Right lung (tissue), 5 donors: ENCODE results near the gene TERT. TPM values are rescaled to one million over a fixed set of nuclear protein-coding genes. Genes with fewer than 3 reads are reported as not detected.
"Not testable (repeated sequence)": the region's sequence is repeated elsewhere in the genome, so short reads cannot be mapped to it uniquely, and the experiment has no call there.

Experiments
- DNase-seq, 2 donors: peaks; one replicate each; pipeline ENCODE4 v3.0.0-alpha.2; 2013
- polyA plus RNA-seq, 5 donors: library from polyadenylated mRNA; unstranded; fragments of 120-200 nt; gene quantifications; one replicate each; pipeline versions ENCODE4 v1.2.1 to v1.2.3, GENCODE V29; 2013; ENCODE audit warnings: inconsistent platforms in 1 of 5, low replicate concordance in 1 of 5; ENCODE audit not compliant: insufficient read length in 5 of 5, insufficient read depth in 1 of 5

Gene TERT
- polyA plus RNA-seq, 5 donors = 0.13 to 0.48 (median 0.31) TPM

GRCh38 chr5:1331861-1332405, 37.1 kb upstream of the TERT start:
- no peak for DNase-seq

- DNase-seq = no peak
Measured at GRCh38 chr5:1330847-1331831, 36.3 kb upstream of the TERT start.

DNA sequence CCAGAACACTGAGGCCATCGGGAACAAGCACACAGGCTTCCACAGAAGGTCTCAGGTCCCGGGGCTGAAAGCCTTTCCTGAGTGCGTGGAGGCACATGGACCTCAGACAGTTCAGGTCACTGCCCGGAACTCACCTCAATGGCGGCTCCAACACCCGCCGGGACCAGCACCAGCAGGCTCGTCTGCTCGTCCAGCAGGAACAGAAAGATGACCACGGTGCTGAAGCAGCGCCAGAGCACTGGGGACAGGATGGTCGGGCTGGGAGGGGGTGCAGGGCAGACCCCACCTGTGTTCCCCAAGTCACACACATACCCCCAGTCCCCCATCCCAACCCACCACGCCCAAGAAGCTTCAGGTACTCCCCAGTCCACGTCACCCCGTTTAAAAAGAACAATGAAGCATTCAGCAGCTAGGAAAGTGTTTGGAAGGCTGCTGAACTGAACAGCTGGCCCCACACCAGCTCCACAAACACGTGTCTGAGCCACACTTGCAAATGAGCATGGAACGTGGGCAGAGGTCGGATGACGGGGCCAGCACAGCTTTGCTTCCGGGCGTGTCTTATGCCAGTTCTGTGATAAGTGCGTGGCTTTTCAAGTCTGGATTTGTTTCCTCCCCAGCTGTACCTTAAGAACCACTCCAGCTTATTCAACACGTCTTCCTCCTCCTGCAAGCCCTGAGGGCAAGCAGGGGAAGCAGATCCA, 35.4 kb upstream of the TERT start:
- DNase-seq = no peak

- DNase-seq = no peak
Measured at GRCh38 chr5:1329111-1329579, 34.3 kb upstream of the TERT start.

DNA sequence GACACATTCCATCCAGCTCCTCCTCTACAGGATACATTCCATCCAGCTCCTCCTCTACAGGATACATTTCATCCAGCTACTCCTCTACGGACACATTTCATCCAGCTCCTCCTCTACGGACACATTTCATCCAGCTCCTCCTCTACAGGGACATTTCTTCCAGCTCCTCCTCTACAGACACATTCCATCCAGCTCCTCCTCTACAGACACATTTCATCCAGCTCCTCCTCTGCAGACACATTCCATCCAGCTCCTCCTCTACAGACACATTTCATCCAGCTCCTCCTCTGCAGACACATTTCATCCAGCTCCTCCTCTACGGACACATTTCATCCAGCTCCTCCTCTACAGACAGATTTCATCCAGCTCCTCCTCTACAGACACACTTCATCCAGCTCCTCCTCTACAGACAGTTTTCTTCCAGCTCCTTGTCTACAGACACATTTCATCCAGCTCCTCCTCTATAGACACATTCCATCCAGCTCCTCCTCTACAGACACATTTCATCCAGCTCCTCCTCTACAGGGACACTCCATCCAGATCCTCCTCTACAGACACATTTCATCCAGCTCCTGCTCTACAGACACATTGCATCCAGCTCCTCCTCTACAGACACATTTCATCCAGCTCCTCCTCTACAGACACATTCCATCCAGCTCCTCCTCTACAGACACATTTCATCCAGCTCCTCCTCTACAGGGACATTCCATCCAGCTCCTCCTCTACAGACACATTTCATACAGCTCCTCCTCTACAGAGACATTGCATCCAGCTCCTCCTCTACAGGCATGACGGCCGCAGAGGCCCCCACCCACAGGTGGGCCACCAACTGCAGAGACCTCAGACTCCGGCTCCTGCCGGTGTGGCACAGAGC, 33.6 kb upstream of the TERT start:
- DNase-seq = not testable (repeated sequence)

DNA sequence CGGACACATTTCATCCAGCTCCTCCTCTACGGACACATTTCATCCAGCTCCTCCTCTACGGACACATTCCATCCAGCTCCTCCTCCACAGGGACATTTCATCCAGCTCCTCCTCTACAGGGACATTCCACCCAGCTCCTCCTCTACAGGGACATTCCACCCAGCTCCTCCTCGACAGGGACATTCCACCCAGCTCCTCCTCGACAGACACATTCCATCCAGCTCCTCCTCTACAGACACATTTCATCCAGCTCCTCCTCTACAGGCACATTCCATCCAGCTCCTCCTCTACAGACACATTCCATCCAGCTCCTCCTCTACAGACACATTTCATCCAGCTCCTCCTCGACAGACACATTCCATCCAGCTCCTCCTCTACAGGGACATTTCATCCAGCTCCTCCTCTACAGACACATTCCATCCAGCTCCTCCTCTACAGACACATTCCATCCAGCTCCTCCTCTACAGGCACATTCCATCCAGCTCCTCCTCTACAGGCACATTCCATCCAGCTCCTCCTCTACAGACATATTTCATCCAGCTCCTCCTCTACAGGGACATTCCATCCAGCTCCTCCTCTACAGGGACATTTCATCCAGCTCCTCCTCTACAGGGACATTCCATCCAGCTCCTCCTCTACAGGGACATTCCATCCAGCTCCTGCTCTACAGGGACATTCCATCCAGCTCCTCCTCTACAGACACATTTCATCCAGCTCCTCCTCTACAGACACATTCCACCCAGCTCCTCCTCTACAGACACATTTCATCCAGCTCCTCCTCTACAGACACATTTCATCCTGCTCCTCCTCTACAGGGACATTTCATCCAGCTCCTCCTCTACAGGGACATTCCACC, 32.3 kb upstream of the TERT start:
- not testable (repeated sequence) for DNase-seq

- not testable (repeated sequence) for DNase-seq
Measured at GRCh38 chr5:1326532-1326875, 31.6 kb upstream of the TERT start.

DNA sequence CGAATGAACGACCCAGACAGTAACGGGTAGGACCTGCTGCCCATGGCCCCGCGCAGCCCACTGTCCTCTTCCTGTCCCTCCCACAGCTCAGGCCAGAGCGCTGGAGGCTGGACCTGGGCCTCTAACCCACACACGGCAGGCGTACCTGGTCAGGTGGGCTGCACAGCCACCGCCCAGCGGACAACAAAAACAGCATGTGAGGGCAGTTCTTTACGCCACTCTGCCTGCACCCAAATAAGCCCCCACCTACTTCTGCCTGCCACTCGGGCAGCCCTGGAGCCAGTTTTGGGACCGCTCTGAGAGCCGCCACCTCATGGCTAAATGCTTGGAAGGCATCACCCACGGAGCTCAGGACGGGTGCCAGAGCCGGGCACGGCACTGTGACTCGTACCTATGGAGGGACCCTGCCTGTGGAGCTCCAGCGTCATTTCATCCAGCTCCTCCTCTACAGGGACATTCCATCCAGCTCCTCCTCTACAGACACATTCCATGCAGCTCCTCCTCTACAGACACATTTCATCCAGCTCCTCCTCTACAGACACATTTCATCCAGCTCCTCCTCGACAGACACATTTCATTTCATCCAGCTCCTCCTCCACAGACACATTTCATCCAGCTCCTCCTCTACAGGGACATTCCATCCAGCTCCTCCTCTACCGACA, 31.1 kb upstream of the TERT start:
- no peak for DNase-seq

DNA sequence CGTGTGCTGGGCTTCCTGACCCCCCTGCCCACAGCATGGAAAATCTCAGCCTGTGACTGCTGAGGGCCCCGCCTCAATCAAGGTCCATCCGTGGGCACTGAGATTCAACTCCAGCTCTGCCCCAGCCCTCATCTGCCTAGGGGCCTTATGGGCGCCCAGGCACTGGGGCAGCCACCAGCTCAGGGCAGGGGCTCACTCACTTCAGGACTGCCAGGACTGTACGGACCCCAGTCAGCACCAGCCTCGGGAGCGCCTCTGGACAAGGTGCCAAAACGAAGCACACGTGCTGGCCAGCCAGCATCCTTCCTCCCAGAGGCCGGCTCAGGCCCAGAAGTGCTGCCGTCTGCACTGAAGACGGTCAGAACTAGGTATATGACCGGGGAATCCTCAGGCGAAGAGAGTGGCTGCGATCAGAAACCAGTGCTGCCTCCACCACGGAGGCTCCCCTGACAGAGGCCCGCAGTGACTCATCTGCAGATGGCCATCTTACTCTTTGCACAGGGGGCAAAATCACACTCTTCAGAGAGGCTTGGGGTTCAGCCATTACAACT, 30.4 kb upstream of the TERT start:
- DNase-seq = no peak

- no peak for DNase-seq
Measured at GRCh38 chr5:1324719-1325190, 29.9 kb upstream of the TERT start.

DNA sequence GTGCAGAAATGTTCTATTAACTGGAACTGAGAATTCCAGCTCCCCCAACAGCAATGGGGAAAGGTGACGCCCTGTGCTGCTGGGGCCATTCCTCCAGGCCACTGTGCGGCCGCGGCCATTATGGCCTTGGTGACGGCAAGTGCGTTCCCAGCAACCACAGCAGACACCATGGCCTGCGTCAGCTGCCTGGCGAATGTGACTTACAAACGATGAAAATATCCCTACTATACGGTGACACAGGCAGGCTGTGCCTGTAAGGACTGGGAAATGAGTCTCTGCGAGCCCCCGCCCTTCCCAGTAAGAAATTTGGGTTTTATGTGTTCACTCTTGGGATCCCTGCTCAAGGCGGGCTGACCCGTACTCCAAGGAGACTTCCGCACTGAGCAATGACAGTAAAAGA, 29.4 kb upstream of the TERT start:
- DNase-seq = no peak

GRCh38 chr5:1323803-1324173, 28.9 kb upstream of the TERT start:
- no peak for DNase-seq

DNA sequence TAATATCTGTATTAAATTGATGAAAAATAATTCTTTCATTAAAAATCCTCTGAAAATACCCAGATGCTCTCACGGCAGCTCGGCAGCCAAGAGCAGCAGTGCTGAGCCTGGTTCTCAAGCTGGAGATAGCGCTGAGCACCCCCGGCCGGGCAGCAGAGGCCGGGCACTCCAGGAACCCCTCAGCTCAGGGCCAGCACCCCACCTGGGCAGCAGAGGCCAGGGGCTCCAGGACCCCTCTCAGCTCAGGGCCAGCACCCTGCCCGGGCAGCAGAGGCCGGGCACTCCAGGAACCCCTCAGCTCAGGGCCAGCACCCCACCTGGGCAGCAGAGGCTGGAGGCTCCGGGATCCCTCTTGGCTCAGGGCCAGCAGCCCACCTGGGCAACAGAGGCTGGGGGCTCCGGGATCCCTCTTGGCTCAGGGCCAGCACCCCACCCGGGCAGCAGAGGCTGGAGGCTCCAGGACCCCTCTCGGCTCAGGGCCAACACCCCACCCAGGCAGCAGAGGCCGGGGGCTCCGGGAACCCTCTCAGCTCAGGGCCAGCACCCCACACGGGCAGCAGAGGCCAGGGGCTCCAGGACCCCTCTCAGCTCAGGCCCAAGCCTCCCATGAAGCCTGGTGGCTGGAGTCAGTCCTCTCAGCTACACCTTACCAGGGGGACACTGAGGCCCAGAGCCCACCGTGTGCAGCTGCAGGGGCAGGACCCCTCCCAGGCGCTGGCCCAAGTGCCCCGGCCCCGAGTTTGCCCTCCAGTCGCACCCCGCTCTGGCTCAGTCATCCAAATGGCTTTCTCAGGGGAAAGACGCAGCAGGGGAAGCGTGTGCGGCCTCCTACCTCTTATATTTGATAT, 28.3 kb upstream of the TERT start:
- DNase-seq = no peak

DNA sequence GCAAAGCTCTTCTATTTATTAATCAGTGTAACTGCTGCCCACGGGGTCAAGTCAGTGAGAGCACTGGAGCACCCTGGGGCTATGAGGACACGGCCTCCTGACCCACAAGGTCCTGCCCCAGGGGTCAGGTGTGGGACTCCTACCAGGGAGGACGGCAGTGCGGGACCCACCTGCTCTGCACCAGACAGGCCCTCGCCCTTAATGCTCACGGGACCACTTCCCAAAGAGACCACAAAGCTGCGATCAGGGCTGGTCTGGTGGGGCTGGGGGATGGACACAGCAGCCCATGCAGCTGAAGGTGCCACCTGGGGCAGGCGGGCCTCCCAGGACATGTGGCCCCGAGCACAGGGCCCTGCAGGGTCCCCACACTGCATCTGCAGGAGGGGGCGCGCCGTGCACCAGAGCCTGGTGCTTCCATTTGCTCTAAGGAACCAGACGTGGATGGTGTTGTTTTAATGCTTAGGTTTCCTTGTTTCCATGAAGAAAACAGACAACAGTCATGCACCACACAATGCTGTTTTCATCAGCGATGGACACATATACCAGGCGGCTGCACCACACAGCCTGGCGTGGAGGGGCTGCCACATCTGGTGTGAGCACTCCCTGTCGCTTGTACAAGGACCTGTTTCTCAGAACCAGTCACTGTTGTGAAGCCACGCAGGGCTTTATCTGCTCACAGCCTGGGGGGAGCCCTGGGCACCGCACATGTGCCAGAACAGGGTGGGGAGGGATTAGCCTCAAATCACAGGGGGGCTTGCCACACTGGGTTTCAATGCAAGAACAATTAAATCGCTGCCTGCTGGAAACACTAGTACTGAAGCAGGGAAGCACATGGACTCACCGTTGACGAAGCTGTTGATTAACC, 27.4 kb upstream of the TERT start:
- DNase-seq = no peak

DNA sequence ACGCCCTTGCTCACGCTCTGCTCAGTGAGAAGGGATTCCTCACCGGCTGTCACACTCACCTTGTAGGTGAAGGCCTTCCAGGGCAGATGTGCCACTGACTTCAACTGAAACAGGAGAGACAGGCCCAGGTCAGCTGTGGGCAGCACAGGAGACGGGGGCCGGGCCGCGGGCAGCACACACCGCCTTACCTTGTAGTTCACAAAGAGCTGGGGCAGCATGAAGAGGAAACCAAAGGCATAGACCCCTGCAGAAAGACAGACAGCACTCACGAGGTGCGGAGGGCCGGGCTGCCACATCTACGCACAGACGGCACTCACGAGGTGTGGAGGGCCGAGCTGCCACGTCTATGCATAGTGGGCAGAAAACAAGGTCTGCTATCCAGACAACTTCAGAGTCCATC, 26.7 kb upstream of the TERT start:
- no peak for DNase-seq

DNA sequence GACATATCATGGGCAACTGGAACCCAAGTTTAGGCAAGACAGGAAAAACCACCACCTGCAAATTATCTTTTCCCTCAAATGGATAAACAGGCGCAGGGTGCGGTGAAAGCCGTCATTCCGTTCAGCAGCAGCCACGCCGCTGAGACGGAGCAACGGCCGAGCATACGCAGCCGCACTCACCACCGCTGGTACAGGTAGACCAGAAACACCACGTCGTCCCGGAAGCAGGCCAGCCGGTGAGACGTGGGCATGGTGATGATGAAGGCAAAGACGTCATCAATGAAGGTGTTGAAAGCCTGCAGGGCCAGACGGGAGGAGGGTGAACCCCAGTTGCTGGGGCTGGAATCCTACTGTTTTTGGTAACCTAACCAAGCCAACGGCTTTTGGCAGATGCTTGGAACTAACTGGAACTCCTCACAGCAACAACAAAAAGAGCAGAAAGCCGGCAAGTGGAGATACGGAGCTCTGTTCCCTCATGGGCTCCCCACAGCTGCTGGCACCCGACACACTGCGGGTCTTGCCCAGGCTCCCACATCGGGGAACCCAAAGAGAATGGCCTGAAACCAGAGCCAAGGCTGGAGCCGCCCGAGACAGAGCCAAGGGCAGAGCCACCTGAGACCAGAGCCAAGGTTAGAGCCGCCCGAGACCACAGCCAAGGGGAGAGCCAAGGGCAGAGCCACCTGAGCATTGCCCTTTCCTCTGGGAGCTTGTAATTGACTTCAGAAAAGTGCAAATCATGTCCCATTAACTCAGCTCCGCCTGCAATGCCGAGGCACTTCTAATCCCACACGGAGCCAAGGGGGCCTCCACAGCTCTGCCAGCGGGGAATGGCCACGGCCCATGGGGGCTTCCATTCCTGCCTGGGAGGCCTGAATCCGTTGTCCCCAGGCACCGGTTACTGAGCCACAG, 25.8 kb upstream of the TERT start:
- no peak for DNase-seq
